ENCODE data around the gene NDUFAF3. TPM values are rescaled to one million over a fixed set of nuclear protein-coding genes. Genes with fewer than 3 reads are reported as not detected.

Gene NDUFAF3
- total and polyA plus RNA-seq, 2 of the 4 experiments (the other 2 are of a cell fraction): 26.5 to 112 TPM

DNA sequence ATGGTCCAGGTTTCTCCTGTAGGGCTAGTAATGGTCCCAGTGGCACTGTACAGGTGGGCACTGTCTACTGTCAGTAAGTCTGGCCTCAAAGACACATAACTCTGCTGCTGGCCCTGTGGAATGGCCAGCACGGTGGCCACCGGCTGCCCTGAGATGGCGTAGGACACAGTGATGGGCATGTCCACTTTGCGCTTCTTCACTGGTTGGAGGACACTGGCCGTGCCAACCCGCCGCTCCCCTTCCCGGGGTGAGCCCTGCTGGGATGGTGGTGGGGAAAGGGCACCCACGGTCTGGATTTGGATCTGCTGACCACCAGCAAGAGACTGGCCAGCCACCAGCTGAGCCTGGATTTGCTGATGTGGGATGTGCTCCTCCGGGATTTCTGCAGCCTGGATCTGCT is 35.3 kb downstream of the NDUFAF3 start:
- Histone ChIP-seq H4K91ac (ENCODE audit: insufficient read depth, low read depth, low read length) (no peak overlapping the region), H3K14ac (replicated peaks; ENCODE audit: low read depth, low read length) (no peak overlapping the region), H3K9me3 (ENCODE audit: control insufficient read depth, insufficient read depth, low read length) (no peaks in the 10 kb centered on the region), H2BK15ac (ENCODE audit: low read depth, low read length) (no peak overlapping the region), H3K23ac (ENCODE audit: low read depth, low read length) (no peak overlapping the region), H3K9ac (ENCODE audit: low read depth, low read length) (no peak overlapping the region), H3K27me3 (ENCODE audit: control insufficient read depth, insufficient read depth, low read length) (no peaks in the 10 kb centered on the region), H4K20me1 (ENCODE audit: insufficient read depth, low read length) (peaks cover 7% of the 10 kb centered on the region; the same call in 1 of the 2 replicates), H2AK9ac (replicated peaks; ENCODE audit: low read depth, low read length, poor library complexity) (no peak overlapping the region), H3K79me1 (ENCODE audit: low read depth in 1 of 2, low read length in 2 of 2) (peaks cover 42 to 70% of the 10 kb centered on the region in 2 experiments), H2BK5ac (ENCODE audit: low read depth, low read length, poor library complexity, severe bottlenecking) (no peak overlapping the region), H3K56ac (ENCODE audit: extremely low read depth, insufficient read depth, low read length) (no peak overlapping the region), H2BK120ac (ENCODE audit: low read depth, low read length) (no peak overlapping the region), H3K4ac (ENCODE audit: low read depth, low read length) (no peak overlapping the region), H3K4me1 (ENCODE audit: control insufficient read depth, insufficient read depth, low read length) (peaks cover 2% of the 10 kb centered on the region; the same call in 1 of the 2 replicates), H4K5ac (ENCODE audit: low read depth, low read length) (no peak overlapping the region), H3K18ac (ENCODE audit: low read depth, low read length) (no peak overlapping the region), H4K8ac (ENCODE audit: low read depth in 2 of 2, low read length in 2 of 2) (no peak overlapping the region), H3K36me3 (ENCODE audit: control insufficient read depth, insufficient read depth, low read length) (peaks cover 36% of the 10 kb centered on the region), H2BK20ac (ENCODE audit: low read depth, low read length) (no peak overlapping the region), H3K4me2 (ENCODE audit: low read depth, low read length) (no peak overlapping the region), H3K9me1 (ENCODE audit: insufficient read depth, low read length) (peaks cover 18% of the 10 kb centered on the region), H2AK5ac (ENCODE audit: low read depth, low read length) (no peak overlapping the region), H3K27ac (ENCODE audit: insufficient read depth, low read length) (no peak overlapping the region), H3K4me3 (ENCODE audit: insufficient read depth, low read depth, low read length) (no peak overlapping the region), H2AFZ (replicated peaks; ENCODE audit: low read length, poor library complexity) (no peak overlapping the region)
- in situ Hi-C loops (cut with MboI; ENCODE audit: low sequenced_read_pairs): no loop called here
- WGBS, 2 experiments (ENCODE audit: extremely low coverage in 2 of 2, insufficient read length in 1 of 2): 98% methylated on average over 6 of the region's 10 CpGs; no CpG with 5 or more reads in 1 of the 2 experiments
- ChIA-PET CTCF (no interaction called here), POLR2A (ENCODE audit: unreplicated experiment) (no interaction called here)
- intact Hi-C loops (cut with micrococcal nuclease): no loop called here
- TF ChIP-seq, protein P1, sequence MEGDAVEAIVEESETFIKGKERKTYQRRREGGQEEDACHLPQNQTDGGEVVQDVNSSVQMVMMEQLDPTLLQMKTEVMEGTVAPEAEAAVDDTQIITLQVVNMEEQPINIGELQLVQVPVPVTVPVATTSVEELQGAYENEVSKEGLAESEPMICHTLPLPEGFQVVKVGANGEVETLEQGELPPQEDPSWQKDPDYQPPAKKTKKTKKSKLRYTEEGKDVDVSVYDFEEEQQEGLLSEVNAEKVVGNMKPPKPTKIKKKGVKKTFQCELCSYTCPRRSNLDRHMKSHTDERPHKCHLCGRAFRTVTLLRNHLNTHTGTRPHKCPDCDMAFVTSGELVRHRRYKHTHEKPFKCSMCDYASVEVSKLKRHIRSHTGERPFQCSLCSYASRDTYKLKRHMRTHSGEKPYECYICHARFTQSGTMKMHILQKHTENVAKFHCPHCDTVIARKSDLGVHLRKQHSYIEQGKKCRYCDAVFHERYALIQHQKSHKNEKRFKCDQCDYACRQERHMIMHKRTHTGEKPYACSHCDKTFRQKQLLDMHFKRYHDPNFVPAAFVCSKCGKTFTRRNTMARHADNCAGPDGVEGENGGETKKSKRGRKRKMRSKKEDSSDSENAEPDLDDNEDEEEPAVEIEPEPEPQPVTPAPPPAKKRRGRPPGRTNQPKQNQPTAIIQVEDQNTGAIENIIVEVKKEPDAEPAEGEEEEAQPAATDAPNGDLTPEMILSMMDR (conservative IDR thresholded peaks at IDR 0.05; ENCODE audit: low read depth, low read length): no peak
- TF ChIP-seq RAD21 (IDR thresholded peaks at IDR 0.05; ENCODE audit: low read length) (no peak), MXI1 (IDR thresholded peaks at IDR 0.05; ENCODE audit: borderline replicate concordance, low read depth, low read length) (no peak), MAFK (IDR thresholded peaks at IDR 0.05; ENCODE audit: low read depth, low read length) (no peak), CHD1 (IDR thresholded peaks at IDR 0.05; ENCODE audit: low read depth, low read length) (no peak), CEBPB (IDR thresholded peaks at IDR 0.05; ENCODE audit: low read depth, low read length) (no peak)
- TF ChIP-seq, protein P2, sequence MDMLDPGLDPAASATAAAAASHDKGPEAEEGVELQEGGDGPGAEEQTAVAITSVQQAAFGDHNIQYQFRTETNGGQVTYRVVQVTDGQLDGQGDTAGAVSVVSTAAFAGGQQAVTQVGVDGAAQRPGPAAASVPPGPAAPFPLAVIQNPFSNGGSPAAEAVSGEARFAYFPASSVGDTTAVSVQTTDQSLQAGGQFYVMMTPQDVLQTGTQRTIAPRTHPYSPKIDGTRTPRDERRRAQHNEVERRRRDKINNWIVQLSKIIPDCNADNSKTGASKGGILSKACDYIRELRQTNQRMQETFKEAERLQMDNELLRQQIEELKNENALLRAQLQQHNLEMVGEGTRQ (IDR thresholded peaks at IDR 0.05; ENCODE audit: low read depth, low read length): no peak
- dilution Hi-C loops (cut with HindIII; ENCODE audit: low sequenced_read_pairs, unreplicated experiment): no loop called here
- TSS peak; percentile 77 for BruUV-seq (replicated peaks)
- ATAC-seq (ENCODE audit: low read depth) (no peak), DNase-seq (no peak)

Measured in IMR-90 (cell line).